Breast epithelium (tissue), 4 donors: ENCODE measurements around the gene CLNK. TPM values are rescaled to one million over a fixed set of nuclear protein-coding genes. Genes with fewer than 3 reads are reported as not detected.
"Not testable (repeated sequence)": the region's sequence is repeated elsewhere in the genome, so short reads cannot be mapped to it uniquely, and the experiment has no call there.

ENCODE experiments used
- DNase-seq, 2 donors: peaks; one replicate each; pipeline ENCODE4 v3.0.0-alpha.2; 2019; ENCODE audit warnings: low spot score in 2 of 2
- H3K27ac ChIP-seq, 2 donors: fragments of 200-600 bp; sonication (generic) in 1 of 2; one replicate each; pipeline ENCODE4 v1.5.1; 2016 to 2019; ENCODE audit warnings: mild to moderate bottlenecking in 1 of 2
- H3K27me3 ChIP-seq, 2 donors: fragments of 200-600 bp; sonication (generic) in 1 of 2; one replicate each; pipeline versions ENCODE4 v1.5.1 to v1.6.0; 2017 to 2019; ENCODE audit warnings: control low read depth in 1 of 2, mild to moderate bottlenecking in 1 of 2
- H3K36me3 ChIP-seq: fragments of 200-600 bp; one replicate; pipeline ENCODE4 v1.5.1; 2019
- H3K4me1 ChIP-seq, 2 donors: fragments of 200-600 bp; sonication (generic); one replicate each; pipeline ENCODE4 v1.5.1; 2016 to 2019; ENCODE audit warnings: control low read depth in 1 of 2
- H3K4me3 ChIP-seq, 3 donors: fragments of 200-600 bp; sonication (generic); 1 replicate in 2 of 3; 2 replicates in 1 of 3; pipeline ENCODE4 v1.5.1; 2016 to 2019; ENCODE audit warnings: mild to moderate bottlenecking in 3 of 3, moderate library complexity in 2 of 3
- H3K9me3 ChIP-seq, 2 donors: fragments of 200-600 bp; sonication (generic) in 1 of 2; one replicate each; pipeline ENCODE4 v1.5.1; 2016 to 2019; ENCODE audit warnings: control low read depth in 1 of 2
- CTCF ChIP-seq, 3 donors: fragments of 450-650 bp; IDR thresholded peaks; one replicate each; pipeline ENCODE4 v1.5.1; 2016 to 2017; ENCODE audit warnings: antibody characterized with exemption in 3 of 3, mild to moderate bottlenecking in 3 of 3, moderate library complexity in 3 of 3
- POLR2A ChIP-seq: fragments of 450-650 bp; IDR thresholded peaks from one replicate; pipeline ENCODE4 v1.6.1; 2016; ENCODE audit warnings: antibody characterized with exemption, mild to moderate bottlenecking, moderate library complexity
- POLR2AphosphoS5 ChIP-seq, 3 donors: sonication (generic); formaldehyde crosslinking; IDR thresholded peaks; one replicate each; pipeline ENCODE4 v1.6.1; 2017; ENCODE audit warnings: antibody characterized with exemption in 3 of 3
- intact Hi-C: fragments of 100-400 bp; cut with DNase I; formaldehyde crosslinking; loops from one replicate; pipeline ENCODE4 v1.15.1; 2023; ENCODE audit warnings: low total_unique reads
- total RNA-seq, 3 donors: library from RNA; depleted of rRNA; stranded (reverse); fragments of >200 nt; gene quantifications; one replicate each; pipeline ENCODE4 v1.1.0, GENCODE V29; 2016

CLNK gene
- total RNA-seq, 3 donors from 2014 or later, result under 0.01 TPM; not detected in 2

- no peaks in the 10 kb centered on the region for H3K27me3 ChIP-seq
- TF ChIP-seq POLR2AphosphoS5 (IDR thresholded peaks at IDR 0.05) (no peak), POLR2A (no peak), CTCF (IDR thresholded peaks at IDR 0.05) (no peak)
- H3K27ac ChIP-seq, result no peak overlapping the region
- H3K4me1 ChIP-seq, result no peaks in the 10 kb centered on the region
- H3K9me3 ChIP-seq, result no peaks in the 10 kb centered on the region
- H3K4me3 ChIP-seq, result no peak overlapping the region
- peak in 1 of 2 donors; percentile 28 for DNase-seq
- H3K36me3 ChIP-seq, result no peaks in the 10 kb centered on the region
- intact Hi-C loops, result no loop called here
Observed at GRCh38 chr4:10619220-10619619, 65.3 kb downstream of the CLNK start.

GRCh38 chr4:10614926-10615325 lies 69.6 kb downstream of the CLNK start:
- DNase-seq, H3K27ac ChIP-seq, H3K36me3 ChIP-seq, H3K27me3 ChIP-seq, H3K4me1 ChIP-seq, intact Hi-C loops, H3K4me3 ChIP-seq, H3K9me3 ChIP-seq: not testable (repeated sequence)

- no peak overlapping the region for H3K27ac ChIP-seq
- no peak overlapping the region for H3K4me3 ChIP-seq
- no peak for DNase-seq
- TF ChIP-seq POLR2A (no peak), CTCF (IDR thresholded peaks at IDR 0.05) (no peak), POLR2AphosphoS5 (IDR thresholded peaks at IDR 0.05) (no peak)
- intact Hi-C loops, result no loop called here
- H3K4me1 ChIP-seq, result no peaks in the 10 kb centered on the region
- H3K27me3 ChIP-seq, result no peaks in the 10 kb centered on the region
- H3K9me3 ChIP-seq, result no peaks in the 10 kb centered on the region
- H3K36me3 ChIP-seq, result no peaks in the 10 kb centered on the region
Observed at GRCh38 chr4:10613926-10614478, 70.6 kb downstream of the CLNK start.

- no peak overlapping the region for H3K27ac ChIP-seq
- TF ChIP-seq POLR2A (no peak), CTCF (IDR thresholded peaks at IDR 0.05) (no peak), POLR2AphosphoS5 (IDR thresholded peaks at IDR 0.05) (no peak)
- no peak overlapping the region for H3K4me3 ChIP-seq
- intact Hi-C loops, result no loop called here
- H3K9me3 ChIP-seq, result no peaks in the 10 kb centered on the region
- H3K36me3 ChIP-seq, result no peaks in the 10 kb centered on the region
- no peaks in the 10 kb centered on the region for H3K27me3 ChIP-seq
- DNase-seq, result no peak
- no peaks in the 10 kb centered on the region for H3K4me1 ChIP-seq
Observed at GRCh38 chr4:10612476-10612875, 72.1 kb downstream of the CLNK start.

GRCh38 chr4:10611673-10612072 lies 72.9 kb downstream of the CLNK start:
- no peaks in the 10 kb centered on the region for H3K27me3 ChIP-seq
- no peak for DNase-seq
- intact Hi-C loops, result no loop called here
- no peak overlapping the region for H3K27ac ChIP-seq
- no peaks in the 10 kb centered on the region for H3K4me1 ChIP-seq
- TF ChIP-seq CTCF (IDR thresholded peaks at IDR 0.05), result no peak
- TF ChIP-seq POLR2A, result no peak
- no peak for TF ChIP-seq POLR2AphosphoS5 (IDR thresholded peaks at IDR 0.05)
- H3K9me3 ChIP-seq, result no peaks in the 10 kb centered on the region
- no peaks in the 10 kb centered on the region for H3K36me3 ChIP-seq
- H3K4me3 ChIP-seq, result no peak overlapping the region
